ENCODE data around the gene ARAP2.
"Not testable (repeated sequence)": the region's sequence is repeated elsewhere in the genome, so short reads cannot be mapped to it uniquely, and the experiment has no call there.

GRCh38 chr4:36182315-36182714 is 62.0 kb downstream of the ARAP2 start:
- TF ChIP-seq, protein P1, sequence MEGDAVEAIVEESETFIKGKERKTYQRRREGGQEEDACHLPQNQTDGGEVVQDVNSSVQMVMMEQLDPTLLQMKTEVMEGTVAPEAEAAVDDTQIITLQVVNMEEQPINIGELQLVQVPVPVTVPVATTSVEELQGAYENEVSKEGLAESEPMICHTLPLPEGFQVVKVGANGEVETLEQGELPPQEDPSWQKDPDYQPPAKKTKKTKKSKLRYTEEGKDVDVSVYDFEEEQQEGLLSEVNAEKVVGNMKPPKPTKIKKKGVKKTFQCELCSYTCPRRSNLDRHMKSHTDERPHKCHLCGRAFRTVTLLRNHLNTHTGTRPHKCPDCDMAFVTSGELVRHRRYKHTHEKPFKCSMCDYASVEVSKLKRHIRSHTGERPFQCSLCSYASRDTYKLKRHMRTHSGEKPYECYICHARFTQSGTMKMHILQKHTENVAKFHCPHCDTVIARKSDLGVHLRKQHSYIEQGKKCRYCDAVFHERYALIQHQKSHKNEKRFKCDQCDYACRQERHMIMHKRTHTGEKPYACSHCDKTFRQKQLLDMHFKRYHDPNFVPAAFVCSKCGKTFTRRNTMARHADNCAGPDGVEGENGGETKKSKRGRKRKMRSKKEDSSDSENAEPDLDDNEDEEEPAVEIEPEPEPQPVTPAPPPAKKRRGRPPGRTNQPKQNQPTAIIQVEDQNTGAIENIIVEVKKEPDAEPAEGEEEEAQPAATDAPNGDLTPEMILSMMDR (conservative IDR thresholded peaks at IDR 0.05; ENCODE audit: low read length): not testable (repeated sequence)
- TF ChIP-seq EZH2phosphoT487 (IDR thresholded peaks at IDR 0.05; ENCODE audit: borderline replicate concordance): not testable (repeated sequence)

Measured in Loucy (cell line).